Measurements from ENCODE around the gene SCN3A. TPM values are rescaled to one million over a fixed set of nuclear protein-coding genes. Genes with fewer than 3 reads are reported as not detected.
A peak's percentile ranks its signal among the peaks of the same experiment; 100 is the strongest.

Gene SCN3A
- total and polyA plus RNA-seq, 2 of the 13 experiments (the other 11 are each of a cell fraction or from before 2014, with no cell fraction given) = not detected

DNA sequence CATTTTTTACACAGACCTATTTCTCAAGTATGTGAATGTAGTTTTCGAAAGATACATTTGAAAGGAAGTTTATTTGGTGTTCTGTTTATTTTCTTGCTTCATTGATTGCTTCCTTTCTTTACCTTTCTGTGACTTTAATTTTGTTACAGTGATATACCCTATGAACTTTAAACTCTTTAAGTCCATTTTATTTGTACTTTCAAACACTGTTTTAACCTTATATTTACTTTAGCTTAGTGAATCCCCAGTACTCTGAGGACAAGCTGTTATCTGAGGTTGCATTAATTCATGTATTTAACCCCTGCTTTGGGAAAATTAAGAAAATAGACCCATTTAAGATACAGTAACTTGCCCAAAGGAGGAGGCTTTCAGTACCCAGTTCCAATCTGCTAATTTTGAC lies 93.5 kb downstream of the SCN3A start (continued):
- TF ChIP-seq, protein P1, sequence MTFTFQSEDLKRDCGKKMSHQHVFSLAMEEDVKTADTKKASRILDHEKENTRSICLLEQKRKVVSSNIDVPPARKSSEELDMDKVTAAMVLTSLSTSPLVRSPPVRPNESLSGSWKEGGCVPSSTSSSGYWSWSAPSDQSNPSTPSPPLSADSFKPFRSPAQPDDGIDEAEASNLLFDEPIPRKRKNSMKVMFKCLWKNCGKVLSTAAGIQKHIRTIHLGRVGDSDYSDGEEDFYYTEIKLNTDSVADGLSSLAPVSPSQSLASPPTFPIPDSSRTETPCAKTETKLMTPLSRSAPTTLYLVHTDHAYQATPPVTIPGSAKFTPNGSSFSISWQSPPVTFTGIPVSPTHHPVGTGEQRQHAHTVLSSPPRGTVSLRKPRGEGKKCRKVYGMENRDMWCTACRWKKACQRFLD (CRISPR knock-in tag; IDR thresholded peaks at IDR 0.05; ENCODE audit: borderline replicate concordance) = no peak
- TF ChIP-seq POLR2AphosphoS5 (IDR thresholded peaks at IDR 0.05; ENCODE audit: low read depth, low read length) (no peak), GTF2F1 (IDR thresholded peaks at IDR 0.05; ENCODE audit: low read length) (no peak), ZNF230 (CRISPR knock-in tag; IDR thresholded peaks at IDR 0.05) (no peak), ZNF34 (CRISPR knock-in tag; IDR thresholded peaks at IDR 0.05; ENCODE audit: borderline replicate concordance) (no peak), ZNF496 (CRISPR knock-in tag; IDR thresholded peaks at IDR 0.05; ENCODE audit: insufficient replicate concordance) (no peak), SOX5 (CRISPR knock-in tag; IDR thresholded peaks at IDR 0.05; ENCODE audit: borderline replicate concordance) (peak; percentile 84; the same call in 1 of the 2 replicates), GATAD2A (CRISPR knock-in tag; IDR thresholded peaks at IDR 0.05) (peak; percentile 93), MAF1 (CRISPR knock-in tag; IDR thresholded peaks at IDR 0.05; ENCODE audit: borderline replicate concordance) (no peak), ZNF207 (IDR thresholded peaks at IDR 0.05; ENCODE audit: borderline replicate concordance) (no peak), FOXK1 (CRISPR knock-in tag; IDR thresholded peaks at IDR 0.05; ENCODE audit: borderline replicate concordance, low read depth) (peak; percentile 18; the same call in 1 of the 2 replicates), ZFP90 (CRISPR knock-in tag; IDR thresholded peaks at IDR 0.05; ENCODE audit: borderline replicate concordance) (no peak), EHMT2 (IDR thresholded peaks at IDR 0.05; ENCODE audit: borderline replicate concordance, low read depth, low read length) (peak; percentile 71; the same call in 1 of the 2 replicates), HNF4A (CRISPR knock-in tag; IDR thresholded peaks at IDR 0.05) (peak; percentile 86), RORA (CRISPR knock-in tag; IDR thresholded peaks at IDR 0.05) (no peak; the same call in 1 of the 2 replicates), HMGA1 (CRISPR knock-in tag; conservative IDR thresholded peaks at IDR 0.05) (no peak), TBX3 (IDR thresholded peaks at IDR 0.05; ENCODE audit: borderline replicate concordance) (peak; percentile 94), HMG20A (CRISPR knock-in tag; IDR thresholded peaks at IDR 0.05; ENCODE audit: borderline replicate concordance) (peak; percentile 96; the same call in 1 of the 2 replicates), NONO (IDR thresholded peaks at IDR 0.05) (no peak), NONO (CRISPR knock-in tag; conservative IDR thresholded peaks at IDR 0.05) (no peak; the same call in 1 of the 2 replicates), ZNF878 (CRISPR knock-in tag; IDR thresholded peaks at IDR 0.05) (peak; percentile 47; the same call in 1 of the 2 replicates), IRX3 (CRISPR knock-in tag; IDR thresholded peaks at IDR 0.05; ENCODE audit: borderline replicate concordance, low read depth) (no peak), DNMT3B (CRISPR knock-in tag; conservative IDR thresholded peaks at IDR 0.05) (no peak), ZNF101 (CRISPR knock-in tag; IDR thresholded peaks at IDR 0.05; ENCODE audit: borderline replicate concordance, low read depth) (no peak), ZBTB21 (CRISPR knock-in tag; IDR thresholded peaks at IDR 0.05) (no peak)
- TF ChIP-seq, protein P2, sequence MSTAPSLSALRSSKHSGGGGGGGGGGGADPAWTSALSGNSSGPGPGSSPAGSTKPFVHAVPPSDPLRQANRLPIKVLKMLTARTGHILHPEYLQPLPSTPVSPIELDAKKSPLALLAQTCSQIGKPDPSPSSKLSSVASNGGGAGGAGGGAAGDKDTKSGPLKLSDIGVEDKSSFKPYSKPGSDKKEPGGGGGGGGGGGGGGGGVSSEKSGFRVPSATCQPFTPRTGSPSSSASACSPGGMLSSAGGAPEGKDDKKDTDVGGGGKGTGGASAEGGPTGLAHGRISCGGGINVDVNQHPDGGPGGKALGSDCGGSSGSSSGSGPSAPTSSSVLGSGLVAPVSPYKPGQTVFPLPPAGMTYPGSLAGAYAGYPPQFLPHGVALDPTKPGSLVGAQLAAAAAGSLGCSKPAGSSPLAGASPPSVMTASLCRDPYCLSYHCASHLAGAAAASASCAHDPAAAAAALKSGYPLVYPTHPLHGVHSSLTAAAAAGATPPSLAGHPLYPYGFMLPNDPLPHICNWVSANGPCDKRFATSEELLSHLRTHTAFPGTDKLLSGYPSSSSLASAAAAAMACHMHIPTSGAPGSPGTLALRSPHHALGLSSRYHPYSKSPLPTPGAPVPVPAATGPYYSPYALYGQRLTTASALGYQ (CRISPR knock-in tag; IDR thresholded peaks at IDR 0.05) = peak; percentile 98
- TF ChIP-seq, protein P3, sequence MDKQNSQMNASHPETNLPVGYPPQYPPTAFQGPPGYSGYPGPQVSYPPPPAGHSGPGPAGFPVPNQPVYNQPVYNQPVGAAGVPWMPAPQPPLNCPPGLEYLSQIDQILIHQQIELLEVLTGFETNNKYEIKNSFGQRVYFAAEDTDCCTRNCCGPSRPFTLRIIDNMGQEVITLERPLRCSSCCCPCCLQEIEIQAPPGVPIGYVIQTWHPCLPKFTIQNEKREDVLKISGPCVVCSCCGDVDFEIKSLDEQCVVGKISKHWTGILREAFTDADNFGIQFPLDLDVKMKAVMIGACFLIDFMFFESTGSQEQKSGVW (CRISPR knock-in tag; IDR thresholded peaks at IDR 0.05; ENCODE audit: borderline replicate concordance) = no peak

Measured in HepG2 (cell line).